Epithelial cell of esophagus (primary cell): ENCODE data around the gene ITGB3BP.
A peak's percentile ranks its signal among the peaks of the same experiment; 100 is the strongest.

Experiments
- DNase-seq: peaks from one replicate; pipeline ENCODE4 v3.0.0; 2010; ENCODE audit warnings: low read depth
- H3K4me3 ChIP-seq: 2 replicates; pipeline ENCODE4 v1.5.1; 2011; ENCODE audit warnings: mild to moderate bottlenecking, low read length, control low read depth
- CTCF ChIP-seq: IDR thresholded peaks from 2 replicates; pipeline ENCODE4 v1.5.1; 2011; ENCODE audit warnings: low read depth, mild to moderate bottlenecking, low read length, control low read depth, inconsistent platforms; ENCODE audit not compliant: insufficient read depth; ENCODE audit errors: missing control alignments

Gene ITGB3BP

GRCh38 chr1:63411066-63411465 is 112.0 kb downstream of the ITGB3BP start:
- no peak for DNase-seq
- no peak for TF ChIP-seq CTCF
- H3K4me3 ChIP-seq, result no peak overlapping the region

GRCh38 chr1:63408331-63408730 is 114.7 kb downstream of the ITGB3BP start:
- no peak overlapping the region for H3K4me3 ChIP-seq
- no peak for TF ChIP-seq CTCF
- DNase-seq, result no peak

GRCh38 chr1:63407002-63407401 is 116.0 kb downstream of the ITGB3BP start:
- peak; percentile 23 for DNase-seq

GRCh38 chr1:63405987-63406386 is 117.0 kb downstream of the ITGB3BP start:
- no peak for DNase-seq
- no peak for TF ChIP-seq CTCF
- no peak overlapping the region for H3K4me3 ChIP-seq

More at GRCh38 chr1:63407002-63407401, 116.0 kb downstream of the ITGB3BP start:
- no peak for TF ChIP-seq CTCF
- H3K4me3 ChIP-seq, result no peak overlapping the region

GRCh38 chr1:63405021-63405420 is 118.0 kb downstream of the ITGB3BP start:
- DNase-seq, result peak; percentile 77
- H3K4me3 ChIP-seq, result no peak overlapping the region
- TF ChIP-seq CTCF, result no peak

- no peak for DNase-seq
- no peak overlapping the region for H3K4me3 ChIP-seq
- no peak for TF ChIP-seq CTCF
These were observed 119.6 kb downstream of the ITGB3BP start for GRCh38 chr1:63403386-63403785.

GRCh38 chr1:63401945-63402344 is 121.1 kb downstream of the ITGB3BP start:
- DNase-seq, result no peak
- TF ChIP-seq CTCF, result no peak
- no peak overlapping the region for H3K4me3 ChIP-seq
